Neural crest cell (in vitro differentiated cells): Measurements from ENCODE around the gene ZBP1. TPM values are rescaled to one million over a fixed set of nuclear protein-coding genes. Genes with fewer than 3 reads are reported as not detected.

Source experiments
- DNase-seq: peaks from one replicate; pipeline ENCODE4 v3.0.0; 2021; ENCODE audit warnings: low read depth, mixed read lengths, low spot score
- H3K27ac Mint-ChIP-seq: one replicate; pipeline ENCODE4 v1.8.0; 2021; ENCODE audit warnings: mild to moderate bottlenecking, mixed read lengths; ENCODE audit not compliant: unreplicated experiment
- H3K27me3 Mint-ChIP-seq: 2 replicates; pipeline ENCODE4 v1.8.0; 2021; ENCODE audit warnings: low read depth, mild to moderate bottlenecking, mixed read lengths
- H3K36me3 Mint-ChIP-seq: 2 replicates; pipeline ENCODE4 v1.8.0; 2021; ENCODE audit warnings: low read depth, mild to moderate bottlenecking, mixed read lengths
- H3K4me1 Mint-ChIP-seq: 2 replicates; pipeline ENCODE4 v1.8.0; 2021; ENCODE audit warnings: mixed read lengths
- H3K4me3 Mint-ChIP-seq: one replicate; pipeline ENCODE4 v1.8.0; 2021; ENCODE audit warnings: mild to moderate bottlenecking, mixed read lengths
- H3K9me3 Mint-ChIP-seq: 2 replicates; pipeline ENCODE4 v1.8.0; 2021; ENCODE audit warnings: mixed read lengths
- total RNA-seq: library from RNA; stranded (reverse); gene quantifications from 2 replicates; pipeline ENCODE4 v1.2.1, GENCODE V29; 2021
- TF ChIP-seq, protein P1 (sequence below): fragments of 200-600 bp; sonication (generic); conservative IDR thresholded peaks from 2 replicates; pipeline ENCODE4 v1.5.0; 2021; ENCODE audit warnings: antibody characterized with exemption, mild to moderate bottlenecking

The ZBP1 gene
- total RNA-seq, 1 donor from 2014 or later: not detected

- TF ChIP-seq, protein P1, sequence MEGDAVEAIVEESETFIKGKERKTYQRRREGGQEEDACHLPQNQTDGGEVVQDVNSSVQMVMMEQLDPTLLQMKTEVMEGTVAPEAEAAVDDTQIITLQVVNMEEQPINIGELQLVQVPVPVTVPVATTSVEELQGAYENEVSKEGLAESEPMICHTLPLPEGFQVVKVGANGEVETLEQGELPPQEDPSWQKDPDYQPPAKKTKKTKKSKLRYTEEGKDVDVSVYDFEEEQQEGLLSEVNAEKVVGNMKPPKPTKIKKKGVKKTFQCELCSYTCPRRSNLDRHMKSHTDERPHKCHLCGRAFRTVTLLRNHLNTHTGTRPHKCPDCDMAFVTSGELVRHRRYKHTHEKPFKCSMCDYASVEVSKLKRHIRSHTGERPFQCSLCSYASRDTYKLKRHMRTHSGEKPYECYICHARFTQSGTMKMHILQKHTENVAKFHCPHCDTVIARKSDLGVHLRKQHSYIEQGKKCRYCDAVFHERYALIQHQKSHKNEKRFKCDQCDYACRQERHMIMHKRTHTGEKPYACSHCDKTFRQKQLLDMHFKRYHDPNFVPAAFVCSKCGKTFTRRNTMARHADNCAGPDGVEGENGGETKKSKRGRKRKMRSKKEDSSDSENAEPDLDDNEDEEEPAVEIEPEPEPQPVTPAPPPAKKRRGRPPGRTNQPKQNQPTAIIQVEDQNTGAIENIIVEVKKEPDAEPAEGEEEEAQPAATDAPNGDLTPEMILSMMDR: peak; percentile 65
- H3K9me3 Mint-ChIP-seq: peaks cover 6% of the 10 kb centered on the region
- H3K4me1 Mint-ChIP-seq: no peaks in the 10 kb centered on the region
- H3K4me3 Mint-ChIP-seq: no peak overlapping the region
- no peak overlapping the region for H3K27ac Mint-ChIP-seq
- no peaks in the 10 kb centered on the region for H3K36me3 Mint-ChIP-seq
- DNase-seq: peak; percentile 21
- peaks cover 12% of the 10 kb centered on the region for H3K27me3 Mint-ChIP-seq
Measured at GRCh38 chr20:57622579-57623381, 2.6 kb upstream of the ZBP1 start.

- Mint-ChIP-seq H3K36me3 (no peaks in the 10 kb centered on the region), H3K4me3 (no peak overlapping the region), H3K4me1 (no peaks in the 10 kb centered on the region), H3K27me3 (peaks cover 15% of the 10 kb centered on the region), H3K27ac (no peak overlapping the region), H3K9me3 (peaks cover 6% of the 10 kb centered on the region)
- no peak for DNase-seq
- TF ChIP-seq, protein P1: no peak
Measured at GRCh38 chr20:57622201-57622570, 2.0 kb upstream of the ZBP1 start.

- Mint-ChIP-seq H3K27me3 (peaks cover 18% of the 10 kb centered on the region), H3K4me1 (no peaks in the 10 kb centered on the region), H3K27ac (no peak overlapping the region), H3K9me3 (peaks cover 6% of the 10 kb centered on the region), H3K4me3 (no peak overlapping the region), H3K36me3 (no peaks in the 10 kb centered on the region)
- TF ChIP-seq, protein P1: no peak
- no peak for DNase-seq
Measured at GRCh38 chr20:57621421-57622200, 1.4 kb upstream of the ZBP1 start.

GRCh38 chr20:57620999-57621398 lies 773 bp upstream of the ZBP1 start:
- Mint-ChIP-seq H3K36me3 (no peaks in the 10 kb centered on the region), H3K27me3 (peaks cover 18% of the 10 kb centered on the region), H3K27ac (no peak overlapping the region), H3K4me1 (no peaks in the 10 kb centered on the region), H3K9me3 (peaks cover 6% of the 10 kb centered on the region), H3K4me3 (no peak overlapping the region)
- no peak for DNase-seq
- TF ChIP-seq, protein P1: no peak

DNA sequence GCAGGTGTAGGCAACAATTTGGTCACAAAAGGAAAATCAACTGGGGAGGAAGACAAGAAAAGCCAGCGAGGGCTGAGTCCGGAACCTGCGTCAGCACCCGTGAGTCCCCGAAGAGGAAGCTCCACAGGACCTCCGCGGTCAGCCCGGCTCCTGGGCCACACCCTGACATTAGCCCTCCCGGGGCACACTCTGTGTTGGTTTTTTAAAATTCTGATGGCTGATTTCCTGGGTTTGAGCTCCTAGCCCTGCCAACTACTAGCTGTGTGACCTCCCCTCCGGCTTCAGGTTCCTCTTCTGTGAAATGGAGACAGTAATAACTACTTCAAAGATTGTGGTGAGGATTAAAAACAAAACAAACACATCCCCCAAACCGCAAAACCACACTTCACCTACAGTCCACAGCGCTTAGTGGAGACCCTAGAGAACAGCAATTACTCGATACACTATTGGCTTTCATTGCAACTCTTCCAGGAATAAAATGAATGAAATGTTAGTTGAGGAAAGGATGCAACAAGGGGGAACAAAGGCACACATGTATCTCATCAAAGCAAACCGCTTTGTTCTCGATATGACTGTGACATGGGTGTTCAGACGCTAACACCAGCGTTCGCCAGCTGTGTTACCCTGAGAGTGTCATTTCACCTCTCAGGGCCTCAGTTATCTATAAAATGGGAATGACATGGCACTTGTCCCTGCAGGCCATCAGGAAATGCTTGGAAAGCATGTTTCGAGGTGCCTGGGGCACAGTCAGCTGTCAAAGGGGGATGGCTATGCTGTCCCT lies 985 bp downstream of the ZBP1 start:
- Mint-ChIP-seq H3K27ac (no peak overlapping the region), H3K4me1 (no peaks in the 10 kb centered on the region), H3K4me3 (no peak overlapping the region), H3K27me3 (peaks cover 18% of the 10 kb centered on the region), H3K36me3 (no peaks in the 10 kb centered on the region), H3K9me3 (no peaks in the 10 kb centered on the region)
- no peak for DNase-seq
- TF ChIP-seq, protein P1: no peak
